Stimulated activated CD4-positive, alpha-beta T cell treated with anti-CD3 and anti-CD28 coated beads, Interleukin-15, amount 100 ng/mL, for 24 hours (primary cell): ENCODE data around the gene G6PC2.
"Not testable (repeated sequence)": the region's sequence is repeated elsewhere in the genome, so short reads cannot be mapped to it uniquely, and the experiment has no call there.

Experiments used
- DNase-seq: peaks from one replicate; pipeline ENCODE4 v3.0.0-alpha.2; 2020

Gene G6PC2, protein sequence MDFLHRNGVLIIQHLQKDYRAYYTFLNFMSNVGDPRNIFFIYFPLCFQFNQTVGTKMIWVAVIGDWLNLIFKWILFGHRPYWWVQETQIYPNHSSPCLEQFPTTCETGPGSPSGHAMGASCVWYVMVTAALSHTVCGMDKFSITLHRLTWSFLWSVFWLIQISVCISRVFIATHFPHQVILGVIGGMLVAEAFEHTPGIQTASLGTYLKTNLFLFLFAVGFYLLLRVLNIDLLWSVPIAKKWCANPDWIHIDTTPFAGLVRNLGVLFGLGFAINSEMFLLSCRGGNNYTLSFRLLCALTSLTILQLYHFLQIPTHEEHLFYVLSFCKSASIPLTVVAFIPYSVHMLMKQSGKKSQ

DNA sequence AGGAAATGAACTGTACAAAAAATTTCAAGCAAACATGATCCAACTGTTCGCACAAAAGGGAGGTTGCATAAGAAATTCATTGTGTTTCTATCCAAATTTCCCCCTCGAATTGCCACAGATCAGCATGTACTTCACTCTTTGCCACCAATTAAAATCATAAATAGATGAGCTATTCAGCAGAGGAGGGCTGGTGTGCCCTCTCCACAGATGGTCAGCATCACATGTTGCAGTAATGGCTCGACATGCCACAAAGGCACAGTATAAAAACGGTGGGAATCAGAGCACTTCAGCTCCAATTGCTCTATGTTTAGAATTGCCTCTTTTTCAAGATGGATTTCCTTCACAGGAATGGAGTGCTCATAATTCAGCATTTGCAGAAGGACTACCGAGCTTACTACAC lies at the start of gene G6PC2:
G6PC2 (plus strand) TSS at position 289 of the 400 bp plus-strand sequence; CDS start at position 330, 41 bp downstream.
- no peak for DNase-seq

DNA sequence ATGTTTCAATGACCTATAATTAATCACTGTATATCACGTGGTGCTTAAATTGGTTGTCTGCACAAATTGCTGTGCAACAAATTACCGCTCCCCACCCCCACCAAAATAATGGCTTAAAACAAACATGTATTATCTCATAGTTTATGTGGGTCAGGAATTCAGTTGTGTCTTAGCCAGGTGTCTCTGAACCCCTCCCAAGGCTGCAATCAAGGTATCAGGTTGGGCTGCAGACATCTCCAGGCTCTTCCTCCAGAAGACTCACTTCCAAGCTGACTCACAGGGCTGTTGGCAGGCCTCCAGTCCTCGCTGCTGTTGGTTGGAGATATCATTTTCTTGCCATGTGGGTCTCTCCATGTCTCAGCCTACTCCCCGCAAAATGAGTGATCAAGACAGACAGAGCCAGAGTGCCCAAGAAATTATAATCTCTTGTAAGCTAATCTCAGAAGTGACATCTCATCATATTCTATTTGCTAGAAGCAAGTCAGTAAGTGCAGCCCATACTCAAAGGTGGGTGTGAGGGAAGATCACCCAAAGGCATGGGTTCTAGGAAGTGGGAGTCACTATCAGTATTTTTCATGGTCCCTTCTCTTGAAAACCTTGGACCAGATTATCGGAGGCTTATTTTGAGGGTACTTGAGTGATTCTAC lies 49.3 kb upstream of the G6PC2 start:
- no peak for DNase-seq

DNA sequence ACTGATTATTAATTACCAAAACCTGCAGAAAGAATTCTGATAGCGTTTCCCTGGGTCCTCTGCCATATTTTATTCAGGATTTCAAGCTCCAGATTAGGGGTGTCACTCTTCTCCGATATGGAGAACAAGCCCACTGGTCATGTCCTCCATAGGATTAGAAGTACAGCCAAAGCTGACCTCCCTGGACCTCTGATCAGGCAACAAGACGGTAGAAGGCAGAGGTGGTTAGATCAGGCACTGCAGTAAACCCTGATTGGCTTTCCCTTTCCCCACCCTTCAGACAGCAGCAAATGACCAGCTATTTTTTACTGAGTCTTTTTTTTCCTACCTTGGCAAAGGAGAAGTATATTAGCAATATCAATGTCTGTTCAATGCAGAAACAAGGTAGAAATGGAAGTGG lies 48.6 kb upstream of the G6PC2 start:
- no peak for DNase-seq

DNA sequence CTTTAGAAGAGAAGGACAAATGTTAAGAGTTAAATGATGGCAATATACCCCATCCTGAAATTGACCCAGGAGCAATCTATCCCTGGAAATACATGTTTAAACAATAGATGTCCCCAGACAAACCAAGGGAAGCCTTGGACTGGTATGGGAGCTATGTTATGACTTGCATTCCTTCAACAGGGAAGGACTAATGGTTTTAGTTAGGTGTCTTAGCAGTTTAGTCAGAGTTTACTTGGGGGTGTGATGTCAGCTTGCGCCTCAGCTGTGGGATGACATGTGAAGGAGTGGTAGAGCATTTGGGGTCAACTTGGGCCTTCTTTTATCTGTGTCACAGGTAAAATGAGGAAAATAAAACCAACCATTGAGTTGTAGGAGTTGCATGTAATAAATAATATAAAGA lies 47.6 kb upstream of the G6PC2 start:
- no peak for DNase-seq

DNA sequence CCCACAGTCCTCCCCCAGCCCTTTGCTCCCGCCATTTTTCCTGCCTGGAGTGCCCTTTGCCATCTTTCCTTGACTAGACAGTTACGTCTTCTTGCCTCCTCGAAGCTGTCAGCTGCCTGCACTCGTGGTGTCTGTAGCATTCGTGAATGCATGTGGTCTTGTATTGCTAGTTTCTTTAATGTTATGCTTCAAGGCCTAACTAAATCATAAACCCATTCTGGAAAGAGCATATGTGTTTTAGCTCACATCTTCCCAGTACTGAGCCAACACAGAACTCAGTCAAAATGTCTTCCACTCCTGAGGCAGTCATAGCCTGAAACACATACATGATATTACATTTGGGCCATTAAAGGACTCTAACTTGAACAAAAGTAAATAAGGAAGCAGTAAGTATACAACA lies 46.4 kb upstream of the G6PC2 start:
- no peak for DNase-seq

DNA sequence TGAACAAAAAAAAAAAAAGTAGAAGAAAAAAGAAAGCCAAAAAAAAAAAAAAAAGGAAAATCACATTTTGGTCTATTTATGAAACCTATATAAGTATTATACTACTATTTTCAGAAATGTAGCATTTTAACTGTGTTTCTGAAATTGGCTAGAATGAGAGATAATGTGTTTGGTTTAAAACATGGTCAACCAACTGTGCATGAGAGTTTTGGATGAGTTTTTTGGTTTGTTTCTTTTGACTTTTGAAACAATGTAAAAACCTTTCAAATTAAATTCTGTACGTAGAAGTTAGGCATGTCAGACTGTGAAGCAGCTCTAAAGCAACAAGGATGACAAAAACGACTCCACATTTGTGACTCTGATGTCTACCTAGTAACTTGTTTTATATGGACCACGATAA lies 45.5 kb upstream of the G6PC2 start:
- DNase-seq = no peak

DNA sequence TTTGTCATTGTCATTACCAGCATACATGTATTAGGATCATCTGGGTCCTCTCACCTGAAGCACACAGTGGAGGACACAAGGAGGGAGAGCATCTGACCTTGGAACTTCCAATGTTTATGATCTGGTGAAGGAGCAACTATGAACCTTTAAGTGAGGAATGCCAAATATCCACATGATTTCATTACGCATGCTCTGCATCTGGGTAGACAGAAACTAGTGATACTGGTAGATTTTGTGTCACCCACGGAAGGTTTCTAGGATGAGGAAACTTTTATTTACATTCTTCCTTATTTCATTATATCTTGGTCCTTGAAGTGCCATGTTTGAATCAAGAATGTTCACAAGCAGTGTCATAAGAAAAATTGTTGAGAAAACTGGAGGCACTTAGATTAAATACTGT lies 42.9 kb upstream of the G6PC2 start:
- no peak for DNase-seq

DNA sequence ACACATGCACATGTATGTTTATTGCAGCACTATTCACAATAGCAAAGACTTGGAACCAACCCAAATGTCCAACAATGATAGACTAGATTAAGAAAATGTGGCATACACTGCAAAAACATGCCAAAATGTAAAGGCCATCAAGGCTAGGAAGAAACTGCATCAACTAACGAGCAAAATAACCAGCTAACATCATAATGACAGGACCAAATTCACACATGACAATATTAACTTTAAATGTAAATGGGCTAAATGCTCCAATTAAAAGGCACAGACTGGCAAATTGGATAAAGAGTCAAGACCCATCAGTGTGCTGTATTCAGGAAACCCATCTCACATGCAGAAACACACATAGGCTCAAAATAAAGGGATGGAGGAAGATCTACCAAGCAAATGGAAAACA lies 33.9 kb upstream of the G6PC2 start:
- DNase-seq = not testable (repeated sequence)

DNA sequence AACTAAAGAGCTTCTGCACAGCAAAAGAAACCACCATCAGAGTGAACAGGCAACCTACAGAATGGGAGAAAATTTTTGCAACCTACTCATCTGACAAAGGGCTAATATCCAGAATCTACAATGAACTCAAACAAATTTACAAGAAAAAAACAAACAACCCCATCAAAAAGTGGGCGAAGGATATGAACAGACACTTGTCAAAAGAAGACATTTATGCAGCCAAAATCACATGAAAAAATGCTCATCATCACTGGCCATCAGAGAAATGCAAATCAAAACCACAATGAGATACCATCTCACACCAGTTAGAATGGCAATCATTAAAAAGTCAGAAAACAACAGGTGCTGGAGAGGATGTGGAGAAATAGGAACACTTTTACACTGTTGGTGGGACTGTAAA lies 30.7 kb upstream of the G6PC2 start:
- DNase-seq = not testable (repeated sequence)

DNA sequence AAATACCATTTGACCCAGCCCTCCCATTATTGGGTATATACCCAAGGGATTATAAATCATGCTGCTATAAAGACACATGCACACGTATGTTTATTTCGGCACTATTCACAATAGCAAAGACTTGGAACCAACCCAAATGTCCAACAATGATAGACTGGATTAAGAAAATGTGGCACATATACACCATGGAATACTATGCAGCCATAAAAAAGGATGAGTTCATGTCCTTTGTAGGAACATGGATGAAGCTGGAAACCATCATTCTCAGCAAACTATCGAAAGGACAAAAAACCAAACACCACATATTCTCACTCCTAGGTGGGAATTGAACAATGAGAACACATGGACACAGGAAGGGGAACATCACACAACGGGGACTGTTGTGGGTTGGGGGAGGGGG lies 30.3 kb upstream of the G6PC2 start:
- not testable (repeated sequence) for DNase-seq

DNA sequence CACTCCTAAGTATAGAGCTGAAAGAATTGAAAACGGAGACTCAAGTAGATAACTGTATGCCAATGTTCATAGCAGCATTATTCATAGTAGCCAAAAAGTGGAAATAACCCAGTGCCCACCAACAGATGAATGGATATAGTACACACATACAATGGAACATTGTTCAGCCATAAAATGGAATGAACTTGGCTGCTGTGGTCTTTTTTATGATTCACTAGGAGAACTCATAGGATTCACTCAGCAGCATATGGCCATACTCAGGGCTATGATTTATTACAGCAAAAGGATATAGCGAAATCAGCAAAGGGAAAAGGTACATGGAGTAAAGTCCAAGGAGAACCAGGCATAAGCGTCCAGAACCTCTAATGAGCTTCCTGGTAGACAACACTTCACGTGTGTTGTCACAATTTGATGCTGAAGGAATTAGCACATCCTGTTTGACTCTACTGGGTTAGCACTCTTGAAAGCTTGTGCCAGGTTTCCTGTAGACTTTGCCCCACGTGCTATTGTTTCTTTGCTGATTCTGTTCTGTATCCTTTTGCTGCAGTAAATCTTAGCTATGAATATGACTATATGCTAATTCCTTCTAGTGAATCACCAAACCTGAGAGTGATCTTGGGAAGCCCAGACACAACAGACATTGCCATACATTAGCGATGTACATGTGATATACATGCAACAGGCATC lies 26.6 kb upstream of the G6PC2 start:
- no peak for DNase-seq

DNA sequence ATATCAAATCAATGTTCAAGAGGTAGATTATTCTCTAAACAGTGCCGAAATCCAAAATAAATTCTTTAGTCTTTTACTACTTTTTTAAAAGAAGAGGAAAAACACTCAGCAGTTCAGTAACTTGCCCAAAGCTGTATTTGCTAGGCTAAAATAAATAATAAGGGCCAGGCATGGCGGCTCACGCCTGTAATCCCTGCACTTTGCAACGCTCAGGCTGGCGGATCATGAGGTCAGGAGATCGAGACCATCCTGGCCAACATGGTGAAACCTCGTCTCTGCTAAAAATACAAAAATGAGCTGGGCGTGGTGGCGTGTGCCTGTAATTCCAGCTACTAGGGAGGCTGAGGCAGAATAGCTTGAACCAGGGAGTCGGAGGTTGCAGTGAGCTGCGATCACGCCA lies 18.9 kb upstream of the G6PC2 start:
- not testable (repeated sequence) for DNase-seq

DNA sequence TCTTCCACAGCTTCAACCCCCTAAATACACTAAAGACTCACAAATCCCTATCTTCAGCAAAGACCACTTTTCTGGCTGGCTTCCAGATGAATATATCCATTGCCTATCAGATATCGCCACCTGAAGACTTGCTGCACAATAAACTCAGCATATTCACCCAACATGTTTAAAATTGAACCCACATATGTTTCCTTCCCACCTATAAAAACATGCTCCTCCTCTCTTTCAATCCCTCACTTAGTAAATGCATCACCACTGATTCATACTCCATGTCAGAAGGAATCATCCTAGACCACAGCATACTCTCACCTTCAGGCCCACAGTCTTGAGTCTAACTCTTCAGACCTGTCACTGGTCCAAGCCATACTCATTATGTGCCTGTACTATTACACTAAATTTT lies 16.1 kb upstream of the G6PC2 start:
- no peak for DNase-seq

DNA sequence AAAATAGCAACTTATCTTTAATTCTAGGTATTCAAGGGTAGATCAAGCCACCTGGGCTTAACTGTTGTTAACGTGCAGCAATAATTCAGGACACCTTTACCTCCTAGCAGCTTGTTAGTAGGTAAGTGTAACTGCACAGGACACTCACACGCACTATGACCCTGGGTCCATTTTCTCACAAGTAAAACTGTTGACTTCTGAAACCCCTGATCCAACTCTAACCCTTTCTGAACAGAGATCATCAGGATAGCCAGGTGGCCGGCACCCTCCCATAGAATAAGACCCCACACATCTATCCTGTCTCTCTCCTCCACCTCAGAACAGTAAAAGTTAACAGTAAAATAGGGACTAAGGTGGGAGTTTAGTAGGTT lies 11.5 kb upstream of the G6PC2 start:
- DNase-seq = peak; percentile 4

DNA sequence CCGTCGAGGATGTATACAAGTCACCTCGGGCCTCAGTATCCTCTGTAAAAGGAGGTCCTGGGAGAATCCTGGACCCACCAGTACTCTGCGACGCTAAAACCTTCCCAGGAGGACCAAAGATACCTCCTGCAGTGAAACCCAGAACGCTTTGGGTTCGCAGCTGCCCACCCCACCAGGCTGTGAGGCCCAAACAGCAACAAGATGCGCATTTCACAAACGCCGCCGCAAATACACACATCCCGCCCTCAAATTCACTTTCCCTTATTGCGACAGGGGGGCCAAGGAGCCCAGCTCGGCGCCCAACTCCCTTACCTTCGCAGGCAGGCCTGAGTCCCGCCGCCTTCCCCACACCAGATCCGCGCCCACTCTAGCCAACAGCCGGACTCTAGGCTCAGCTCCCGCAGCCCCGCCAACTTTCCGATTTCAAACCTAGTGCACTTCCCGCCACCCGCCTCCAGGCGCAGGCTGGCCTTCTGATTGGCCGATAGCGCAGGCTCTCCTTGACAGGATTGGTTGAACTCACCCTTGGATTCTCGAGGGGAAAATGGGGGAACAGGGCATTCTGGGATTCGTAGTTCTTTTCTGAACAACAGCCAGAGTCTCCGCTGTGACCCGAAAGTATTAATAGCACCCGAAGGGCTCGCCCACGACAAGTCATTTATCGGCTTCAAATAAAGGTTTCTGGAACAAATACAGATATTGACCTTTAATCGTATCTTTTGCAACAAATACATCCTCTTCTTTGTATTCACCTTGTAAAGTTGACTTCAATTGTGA lies 10.9 kb upstream of the G6PC2 start, which contains the start of gene SPC25:
SPC25 (minus strand) TSS at position 425 of the 777 bp plus-strand sequence. CDS start 911 bp downstream, outside the sequence.
- DNase-seq = peak; percentile 93

DNA sequence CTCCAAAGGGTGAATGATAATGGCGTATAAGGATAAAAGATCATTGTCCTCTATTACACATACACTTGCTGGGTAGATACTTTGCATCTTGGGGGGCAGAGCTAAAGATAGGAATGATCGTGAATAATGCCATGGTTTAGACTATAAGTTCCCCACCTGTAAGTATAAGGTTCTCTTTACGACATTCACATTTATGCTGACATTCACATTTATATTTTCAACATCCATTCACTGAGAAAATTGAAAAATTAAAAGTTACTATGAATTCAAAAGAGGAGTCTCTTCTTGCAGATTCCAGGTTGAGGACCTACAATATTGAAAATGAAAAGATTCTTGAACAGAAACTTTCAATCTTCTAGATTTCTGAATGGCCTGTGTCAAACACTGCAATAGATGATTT lies 8.8 kb upstream of the G6PC2 start:
- DNase-seq = no peak

DNA sequence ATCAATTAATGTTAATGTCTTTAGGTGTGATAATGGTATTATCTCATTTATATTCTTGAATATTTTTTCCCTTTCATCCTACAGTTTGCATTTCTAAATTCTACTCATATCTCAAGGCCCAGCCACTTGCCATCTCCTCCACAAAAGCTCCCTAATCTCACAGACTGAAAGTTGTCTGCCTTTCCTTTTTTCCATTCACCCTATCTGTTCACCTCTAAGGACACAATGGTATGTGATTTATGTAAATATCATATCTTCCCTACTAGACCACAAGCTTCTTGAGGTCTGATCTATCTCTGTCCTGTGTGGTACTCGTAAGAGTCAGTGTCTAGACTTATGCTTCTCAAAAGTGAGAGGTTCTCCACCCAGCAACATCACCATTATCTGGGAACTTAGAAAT lies 7.0 kb upstream of the G6PC2 start:
- DNase-seq = no peak

DNA sequence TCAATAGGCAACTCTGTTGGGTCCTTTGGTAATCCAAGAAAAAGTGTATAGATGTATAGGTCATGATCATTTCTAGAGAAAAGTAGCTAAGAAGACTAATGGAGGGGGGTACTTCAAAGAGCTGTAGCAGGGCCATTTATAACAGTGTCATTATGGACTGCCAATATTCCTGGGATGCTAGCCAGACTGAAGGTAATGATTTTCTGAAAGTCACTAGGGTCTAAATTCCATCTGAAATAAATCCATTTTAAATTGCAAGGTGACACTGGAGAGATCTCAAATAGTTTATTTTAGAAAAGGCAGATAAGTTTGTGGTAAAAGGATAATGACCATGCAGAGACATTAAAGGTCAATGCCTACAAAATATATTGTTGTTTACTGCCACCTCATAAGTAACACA lies 6.4 kb upstream of the G6PC2 start:
- DNase-seq = no peak

DNA sequence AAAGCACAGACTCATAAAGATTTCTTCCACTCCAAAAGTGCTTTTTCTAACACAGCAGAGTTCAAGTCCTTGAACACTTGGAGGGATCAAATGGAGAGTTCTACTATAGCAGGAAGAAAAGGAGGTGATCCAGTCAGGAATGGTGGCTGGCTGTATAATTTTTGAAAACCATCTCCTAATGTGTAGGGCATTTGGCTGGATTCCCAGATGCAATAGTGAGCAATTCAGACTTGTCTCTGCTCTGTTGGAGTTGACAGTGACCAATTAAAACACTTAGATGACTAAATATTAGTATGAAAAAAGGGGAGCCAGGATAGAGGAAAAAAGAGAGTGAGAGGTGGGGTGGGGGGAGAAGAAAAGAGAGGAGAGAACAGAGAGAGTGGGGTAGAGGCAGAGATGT lies 5.3 kb upstream of the G6PC2 start:
- no peak for DNase-seq

DNA sequence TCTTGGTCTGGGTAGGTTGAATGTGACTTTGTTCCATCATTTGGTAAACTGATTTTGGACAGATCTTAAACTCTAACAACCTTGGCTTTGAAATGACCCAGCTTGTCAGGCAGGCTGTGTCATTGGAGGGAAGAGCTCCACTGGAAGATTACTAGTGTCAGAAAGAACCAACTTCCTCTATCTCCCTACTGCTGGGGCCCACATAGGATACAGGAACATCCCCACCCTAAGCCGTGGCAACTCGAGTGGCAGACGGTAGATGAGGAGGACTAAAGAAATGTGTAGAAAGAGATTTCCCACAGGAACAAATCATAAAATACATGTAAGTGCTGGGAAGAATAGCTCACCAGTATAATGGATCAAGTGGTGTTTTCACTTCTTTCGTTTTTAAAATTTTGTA lies 4.3 kb upstream of the G6PC2 start:
- no peak for DNase-seq

DNA sequence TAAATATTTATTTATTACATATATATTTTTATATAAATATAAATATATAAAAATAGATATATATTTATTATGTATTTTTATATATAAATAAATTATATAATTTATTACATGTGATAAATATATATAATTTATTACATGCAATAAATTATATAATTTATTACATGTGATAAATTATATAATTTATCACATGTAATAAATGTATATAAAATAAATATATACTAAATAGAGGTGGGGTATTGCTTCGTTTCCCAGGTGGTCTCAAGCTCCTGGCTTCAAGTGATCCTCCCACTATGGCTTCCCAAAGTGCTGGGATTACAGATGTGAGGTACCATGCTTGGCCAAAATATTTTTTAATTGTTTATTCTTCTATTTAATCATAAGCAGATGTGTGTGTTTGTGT lies 3.6 kb upstream of the G6PC2 start:
- DNase-seq = no peak

DNA sequence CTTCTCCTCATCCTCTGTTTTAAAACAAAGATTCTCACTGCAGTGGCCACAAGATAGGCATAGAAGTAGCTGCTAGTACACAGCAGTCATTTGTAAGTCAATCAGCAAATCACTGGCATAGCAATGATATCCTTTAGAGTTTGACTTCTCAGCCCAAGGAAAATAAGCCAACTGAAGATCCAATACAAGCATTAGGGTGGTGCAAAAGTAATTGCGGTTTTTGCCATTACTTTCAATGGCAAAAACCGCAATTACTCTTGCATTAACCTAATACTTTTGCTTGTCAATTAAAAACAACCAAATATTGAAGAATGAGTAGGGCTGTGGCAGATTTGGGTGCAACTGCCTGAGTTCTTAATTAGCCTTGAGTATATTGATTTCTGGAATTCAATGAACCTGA lies 2.8 kb downstream of the G6PC2 start:
- DNase-seq = no peak

DNA sequence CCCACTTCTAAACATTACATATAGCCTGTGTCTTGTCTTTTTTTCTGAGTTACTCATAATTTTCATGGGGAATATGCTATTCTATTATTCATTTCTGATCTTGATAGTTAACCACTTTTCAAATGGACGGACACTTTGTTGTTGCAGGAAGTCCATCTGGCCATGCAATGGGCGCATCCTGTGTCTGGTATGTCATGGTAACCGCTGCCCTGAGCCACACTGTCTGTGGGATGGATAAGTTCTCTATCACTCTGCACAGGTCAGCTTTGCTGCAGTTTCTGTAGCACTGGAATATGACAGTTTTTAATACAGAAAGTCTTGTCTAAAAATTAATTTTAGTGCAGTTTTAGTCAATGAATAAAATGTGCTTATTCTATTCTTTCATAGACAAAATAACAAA lies 3.3 kb downstream of the G6PC2 start:
- no peak for DNase-seq
